Right lobe of liver (tissue), 6 donors: ENCODE results near the gene CA11. TPM values are rescaled to one million over a fixed set of nuclear protein-coding genes. Genes with fewer than 3 reads are reported as not detected.
A peak's percentile ranks its signal among the peaks of the same experiment; 100 is the strongest.

Experiments used
- ATAC-seq, 4 donors: fragments of 200-7000 bp; cut with Tn5 transposase; one replicate each; pipeline ENCODE4 v1.9.1; 2020; ENCODE audit warnings: mild to moderate bottlenecking in 4 of 4, moderate library complexity in 4 of 4
- DNase-seq, 3 donors: peaks; one replicate each; pipeline ENCODE4 v3.0.0-alpha.2; 2020
- H3K27ac ChIP-seq, 3 donors: fragments of 200-600 bp; one replicate each; pipeline ENCODE4 v1.8.0; 2022
- H3K27me3 ChIP-seq, 2 donors: fragments of 200-600 bp; one replicate each; pipeline ENCODE4 v1.8.0; 2022
- H3K36me3 ChIP-seq, 4 donors: fragments of 200-600 bp; sonication (generic) in 1 of 4; one replicate each; pipeline versions ENCODE4 v1.5.1 to v1.8.0; 2017 to 2022; ENCODE audit warnings: control low read depth in 1 of 4
- H3K4me1 ChIP-seq, 4 donors: fragments of 200-600 bp; sonication (generic) in 1 of 4; one replicate each; pipeline versions ENCODE4 v1.5.1 to v1.8.0; 2017 to 2022; ENCODE audit warnings: control low read depth in 1 of 4
- H3K4me3 ChIP-seq, 3 donors: fragments of 200-600 bp; one replicate each; pipeline ENCODE4 v1.8.0; 2022
- H3K9me3 ChIP-seq, 4 donors: fragments of 200-600 bp; sonication (generic) in 1 of 4; one replicate each; pipeline versions ENCODE4 v1.5.1 to v1.8.0; 2017 to 2022; ENCODE audit warnings: control low read depth in 1 of 4
- CTCF ChIP-seq, 4 donors: fragments of 200-600 bp in 3 of 4; fragments of 450-650 bp in 1 of 4; IDR thresholded peaks; one replicate each; pipeline versions ENCODE4 v1.5.1 to v1.8.0; 2016 to 2022; ENCODE audit warnings: antibody characterized with exemption in 4 of 4, mild to moderate bottlenecking in 2 of 4
- POLR2A ChIP-seq: fragments of 450-650 bp; IDR thresholded peaks from one replicate; pipeline ENCODE4 v1.6.1; 2017; ENCODE audit warnings: antibody characterized with exemption, mild to moderate bottlenecking
- WGBS: methylation state at CpG from one replicate; pipeline ENCODE4 v1.1.6; 2018; ENCODE audit warnings: low coverage, low lambda C conversion rate; ENCODE audit not compliant: insufficient coverage; ENCODE audit errors: missing lambda C conversion rate; 5-methylcytosine and 5-hydroxymethylcytosine counted together
- intact Hi-C, 2 donors: fragments of 100-400 bp; cut with DNase I; formaldehyde crosslinking; loops; one replicate each; pipeline versions ENCODE4 v1.11.2 to v1.14.1; 2022
- total RNA-seq, 6 experiments: library from RNA; depleted of rRNA in 2 of 6; stranded (reverse); fragments of >200 nt in 2 of 6; fragmentation: NEBNext Ultra II Directional in 3 of 6; extraction: Animal tissue kit (Norgen Biotek cat#: 25700) in 3 of 6; gene quantifications; one replicate each; pipeline versions ENCODE4 v1.1.0 to v1.2.4, GENCODE V29; 2016 to 2023
- donor health status: DM: no; HTN: yes; CAD: no.
- donor health status: DM: no; HTN: no; CAD: no.
- donor health status: DM: no; HTN: no; CAD: no.
- donor health status: DM: no; HTN: yes; CAD: no.
- donor health status: DM: no; HTN: yes; CAD: no.

CA11 gene
- total RNA-seq, 6 experiments from 2014 or later, result 0.25 to 2.0 (median 0.54) TPM

- DNase-seq, result no peak
- Histone ChIP-seq H3K27me3 (no peaks in the 10 kb centered on the region), H3K4me3 (no peak overlapping the region), H3K36me3 (no peaks in the 10 kb centered on the region), H3K27ac (no peak overlapping the region), H3K9me3 (no peaks in the 10 kb centered on the region), H3K4me1 (peaks cover 0 to 6% (median 0%) of the 10 kb centered on the region in 4 donors)
- no peak for ATAC-seq
- no peak for TF ChIP-seq POLR2A
- TF ChIP-seq CTCF (IDR thresholded peaks at IDR 0.05), result no peak
- WGBS, result 100% methylated on average over 4 of the region's 20 CpGs
- intact Hi-C loops, result loop anchor here (10.0 kb wide), 2 partner anchors 105 to 295 kb away; no protein-coding TSS in a partner anchor
These were observed 36.3 kb downstream of the CA11 start for GRCh38 chr19:48609571-48610108.

GRCh38 chr19:48608798-48609263 is 37.2 kb downstream of the CA11 start:
- H3K4me3 ChIP-seq, result no peak overlapping the region
- TF ChIP-seq CTCF (IDR thresholded peaks at IDR 0.05), result peak; percentile 4 to 37 (median 28)
- TF ChIP-seq POLR2A, result no peak
- DNase-seq (no peak), ATAC-seq (peak; percentile 22 to 39 (median 32))
- peaks cover 0 to 3% (median 0%) of the 10 kb centered on the region in 4 donors for H3K4me1 ChIP-seq
- H3K27ac ChIP-seq, result no peak overlapping the region
- H3K9me3 ChIP-seq, result no peaks in the 10 kb centered on the region
- H3K27me3 ChIP-seq, result no peaks in the 10 kb centered on the region
- intact Hi-C loops, result loop anchor here (10.0 kb wide), 2 partner anchors 104 to 294 kb away; no protein-coding TSS in a partner anchor
- no peaks in the 10 kb centered on the region for H3K36me3 ChIP-seq
- 26% methylated on average over 2 of the region's 9 CpGs for WGBS

- H3K36me3 ChIP-seq, result no peaks in the 10 kb centered on the region
- H3K4me1 ChIP-seq, result no peaks in the 10 kb centered on the region
- WGBS, result 75% methylated on average over 7 of the region's 7 CpGs
- H3K27ac ChIP-seq, result no peak overlapping the region
- no peak for ATAC-seq
- H3K9me3 ChIP-seq, result no peaks in the 10 kb centered on the region
- no peaks in the 10 kb centered on the region for H3K27me3 ChIP-seq
- DNase-seq, result no peak
- intact Hi-C loops, result loop anchor here (10.0 kb wide), 2 partner anchors 103 to 293 kb away; no protein-coding TSS in a partner anchor
- TF ChIP-seq CTCF (IDR thresholded peaks at IDR 0.05), result no peak
- TF ChIP-seq POLR2A, result no peak
- H3K4me3 ChIP-seq, result no peak overlapping the region
These were observed 38.6 kb downstream of the CA11 start for GRCh38 chr19:48607359-48607755.

- Histone ChIP-seq H3K9me3 (no peaks in the 10 kb centered on the region), H3K27me3 (no peaks in the 10 kb centered on the region), H3K27ac (no peak within 1 kb of the TSS), H3K4me3 (no peak within 1 kb of the TSS), H3K36me3 (no peaks in the 10 kb centered on the region), H3K4me1 (no peaks in the 10 kb centered on the region)
- no peak for TF ChIP-seq CTCF (IDR thresholded peaks at IDR 0.05)
- TF ChIP-seq POLR2A, result no peak
- intact Hi-C loops, result loop anchor here (10.0 kb wide), 2 partner anchors 102 to 292 kb away; no protein-coding TSS in a partner anchor
- DNase-seq, result no peak
- WGBS, result 80% methylated on average over 2 of the region's 39 CpGs
- ATAC-seq, result peak in 1 of 4 donors; percentile 7
These were observed 39.3 kb downstream of the CA11 start, which contains the start of gene SPACA4 for GRCh38 chr19:48606463-48607358. TSS of gene SPACA4 (plus strand) at chr19:48606742. CDS start at chr19:48606979, 237 bp downstream.
